ENCODE results near the gene BMS1. TPM values are rescaled to one million over a fixed set of nuclear protein-coding genes. Genes with fewer than 3 reads are reported as not detected.

BMS1 gene
- total and polyA plus RNA-seq, 2 of the 13 experiments (the other 11 are each of a cell fraction or from before 2014, with no cell fraction given) = 3.9 to 25.2 TPM

DNA sequence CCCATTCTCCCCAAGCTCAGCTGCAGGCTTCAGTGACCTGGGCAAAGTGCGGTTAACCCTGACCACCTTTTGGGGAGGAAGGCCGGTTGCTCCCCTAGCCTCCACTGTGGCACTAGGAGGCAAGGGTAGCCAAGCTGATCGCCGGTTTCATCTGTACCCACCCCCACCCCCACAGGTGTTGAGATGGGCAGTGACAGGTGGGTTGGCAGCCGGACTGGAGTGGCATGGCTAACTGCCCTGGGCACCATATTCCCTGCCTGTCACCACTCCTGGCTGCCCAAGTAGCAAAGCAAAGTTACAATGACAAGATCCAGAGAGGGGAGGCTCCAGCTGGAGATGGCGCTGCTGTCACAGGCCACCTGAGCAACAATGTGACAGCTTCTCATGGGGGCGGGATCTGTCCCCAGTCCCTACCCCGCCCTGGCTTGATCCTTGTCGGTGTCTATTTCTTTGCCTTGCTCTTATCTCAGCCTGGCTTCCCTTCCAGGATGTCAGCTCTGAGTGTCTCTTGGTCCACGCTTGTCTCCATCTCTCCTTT is 27.0 kb upstream of the BMS1 start (continued):
- TF ChIP-seq, protein P1, sequence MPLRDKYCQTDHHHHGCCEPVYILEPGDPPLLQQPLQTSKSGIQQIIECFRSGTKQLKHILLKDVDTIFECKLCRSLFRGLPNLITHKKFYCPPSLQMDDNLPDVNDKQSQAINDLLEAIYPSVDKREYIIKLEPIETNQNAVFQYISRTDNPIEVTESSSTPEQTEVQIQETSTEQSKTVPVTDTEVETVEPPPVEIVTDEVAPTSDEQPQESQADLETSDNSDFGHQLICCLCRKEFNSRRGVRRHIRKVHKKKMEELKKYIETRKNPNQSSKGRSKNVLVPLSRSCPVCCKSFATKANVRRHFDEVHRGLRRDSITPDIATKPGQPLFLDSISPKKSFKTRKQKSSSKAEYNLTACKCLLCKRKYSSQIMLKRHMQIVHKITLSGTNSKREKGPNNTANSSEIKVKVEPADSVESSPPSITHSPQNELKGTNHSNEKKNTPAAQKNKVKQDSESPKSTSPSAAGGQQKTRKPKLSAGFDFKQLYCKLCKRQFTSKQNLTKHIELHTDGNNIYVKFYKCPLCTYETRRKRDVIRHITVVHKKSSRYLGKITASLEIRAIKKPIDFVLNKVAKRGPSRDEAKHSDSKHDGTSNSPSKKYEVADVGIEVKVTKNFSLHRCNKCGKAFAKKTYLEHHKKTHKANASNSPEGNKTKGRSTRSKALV (CRISPR knock-in tag; IDR thresholded peaks at IDR 0.05) = no peak
- TF ChIP-seq ZFP36L2 (CRISPR knock-in tag; IDR thresholded peaks at IDR 0.05) (no peak), STAG1 (CRISPR knock-in tag; IDR thresholded peaks at IDR 0.05) (no peak), ONECUT2 (CRISPR knock-in tag; IDR thresholded peaks at IDR 0.05) (no peak), ZNF263 (CRISPR knock-in tag; IDR thresholded peaks at IDR 0.05) (no peak), ZNF605 (CRISPR knock-in tag; IDR thresholded peaks at IDR 0.05) (no peak), ZNF414 (CRISPR knock-in tag; IDR thresholded peaks at IDR 0.05) (no peak), U2AF2 (IDR thresholded peaks at IDR 0.05; ENCODE audit: low read depth, low read length) (no peak)

GRCh38 chr10:42767906-42768305 is 14.7 kb upstream of the BMS1 start:
- 64% methylated on average over 20 of the region's 20 CpGs for WGBS (ENCODE audit: low lambda C conversion rate)
- CTCF ChIA-PET (ENCODE audit: low intra/inter-chr PET ratio, low total read pairs) = no interaction called here
- no peak for TF ChIP-seq ZNF256 (CRISPR knock-in tag; conservative IDR thresholded peaks at IDR 0.05)
- TF ChIP-seq MZF1 (CRISPR knock-in tag; IDR thresholded peaks at IDR 0.05; ENCODE audit: borderline replicate concordance) = no peak
- TF ChIP-seq TBL1XR1 (IDR thresholded peaks at IDR 0.05; ENCODE audit: borderline replicate concordance, low read length, partially characterized antibody) = no peak
- no peak for TF ChIP-seq ZNF343 (CRISPR knock-in tag; IDR thresholded peaks at IDR 0.05)
- TF ChIP-seq ZNF879 (CRISPR knock-in tag; IDR thresholded peaks at IDR 0.05) = no peak
- TF ChIP-seq ZNF468 (CRISPR knock-in tag; IDR thresholded peaks at IDR 0.05) = no peak
- TF ChIP-seq KLF16 (CRISPR knock-in tag; IDR thresholded peaks at IDR 0.05) = no peak
- TF ChIP-seq ZNF484 (CRISPR knock-in tag; IDR thresholded peaks at IDR 0.05; ENCODE audit: borderline replicate concordance, low read depth) = no peak
- TF ChIP-seq UBTF (CRISPR knock-in tag; IDR thresholded peaks at IDR 0.05) = no peak
- no peak for TF ChIP-seq MED8 (CRISPR knock-in tag; IDR thresholded peaks at IDR 0.05; ENCODE audit: insufficient replicate concordance)
- no peak for TF ChIP-seq ZNF10 (CRISPR knock-in tag; IDR thresholded peaks at IDR 0.05; ENCODE audit: borderline replicate concordance, low read depth)
- TF ChIP-seq PCBP1 (IDR thresholded peaks at IDR 0.05; ENCODE audit: borderline replicate concordance, low read depth, low read length) = no peak

More at GRCh38 chr10:42767906-42768305, 14.7 kb upstream of the BMS1 start:
- H3K36me3 ChIP-seq (replicated peaks in 1 of 2; ENCODE audit: control insufficient read depth in 1 of 2, insufficient read depth in 2 of 2, low read length in 2 of 2) = no peaks in the 10 kb centered on the region
- H3K27me3 ChIP-seq (ENCODE audit: control insufficient read depth in 1 of 2, insufficient read depth in 2 of 2, low read length in 2 of 2) = peaks cover 0 to 6% of the 10 kb centered on the region in 2 experiments; a peak in 1 of 5 replicates
- DNase-seq (ENCODE audit: low spot score) = no peak
- FAIRE-seq = no peak
- H3K9ac ChIP-seq (ENCODE audit: insufficient read depth, low read depth, low read length) = no peak overlapping the region
- POLR2A ChIA-PET = no interaction called here
- intact Hi-C loops (cut with micrococcal nuclease; ENCODE audit: unreplicated experiment) = no loop called here
- no peak overlapping the region for H3K4me2 ChIP-seq (ENCODE audit: low read depth, low read length)
- H3K79me2 ChIP-seq (ENCODE audit: insufficient read depth, low read length) = no peaks in the 10 kb centered on the region
- no peak for ATAC-seq
- H3K9me3 ChIP-seq (ENCODE audit: low read length) = no peaks in the 10 kb centered on the region
- no TSS peak for BruUV-seq (replicated peaks)
- in situ Hi-C loops (cut with HindIII; ENCODE audit: extremely low pct_ligation_motif_present, low pct_unique_long_range_greater_than_20kb) = no loop called here
- H2AFZ ChIP-seq (ENCODE audit: low read length) = no peak overlapping the region
- peaks cover 12% of the 10 kb centered on the region for H3K4me1 ChIP-seq (ENCODE audit: insufficient read depth, low read length)
- no peak overlapping the region for H3K4me3 ChIP-seq (replicated peaks in 1 of 3; ENCODE audit: insufficient read depth in 1 of 3, low read depth in 2 of 3, low read length in 3 of 3)
- no peak overlapping the region for H3K27ac ChIP-seq (ENCODE audit: extremely low read length, insufficient read depth, low read length)
- no peaks in the 10 kb centered on the region for H4K20me1 ChIP-seq (ENCODE audit: insufficient read depth, low read length)
